HepG2 (cell line): ENCODE measurements around the gene ACVRL1. TPM values are rescaled to one million over a fixed set of nuclear protein-coding genes. Genes with fewer than 3 reads are reported as not detected.
A peak's percentile ranks its signal among the peaks of the same experiment; 100 is the strongest.

Experiments used
- ATAC-seq: fragments of 200-7000 bp; cut with Tn5 transposase; 3 replicates; pipeline ENCODE4 v1.9.1; 2020; ENCODE audit warnings: mild to moderate bottlenecking, moderate library complexity
- BruUV-seq: library from RNA; stranded (reverse); fragments of 400-500 nt; replicated peaks from 2 replicates; lab custom pipeline; 2021; lab: Mats Ljungman, UMichigan
- CTCF ChIA-PET: fragments of 300-600 bp; formaldehyde crosslinking; extraction: SDS; loops from one replicate; lab custom pipeline; 2021; ENCODE audit warnings: low total read pairs, inconsistent platforms, low intra/inter-chr PET ratio; lab: Yijun Ruan, JAX
- POLR2A ChIA-PET: fragments of 350-600 bp; sonication (Branson Sonifier 250); formaldehyde crosslinking; loops from one replicate; lab custom pipeline; 2020; ENCODE audit warnings: antibody characterized with exemption, inconsistent platforms; lab: Yijun Ruan, JAX
- DNase-seq: peaks from one replicate; pipeline ENCODE4 v3.0.0-alpha.2; 2015; ENCODE audit warnings: low spot score
- FAIRE-seq: peaks from 3 replicates; lab custom pipeline; 2011; peaks lifted over from hg19 to GRCh38; lab: Jason Lieb, UNC
- H2AFZ ChIP-seq: one replicate; pipeline ENCODE4 v1.6.1; 2011; ENCODE audit warnings: low read length, inconsistent platforms
- H3K27ac ChIP-seq: fragments of 300-600 bp; 3 replicates; pipeline ENCODE4 v1.8.0; 2011; ENCODE audit warnings: mixed run types, mild to moderate bottlenecking, mixed read lengths, low read length, inconsistent platforms; ENCODE audit not compliant: insufficient read depth; ENCODE audit errors: extremely low read length
- H3K27me3 ChIP-seq, 2 experiments: fragments of 200-600 bp in 1 of 2; 2 replicates in 1 of 2; 3 replicates in 1 of 2; pipeline versions ENCODE4 v1.6.0 to v1.8.0; 2011; ENCODE audit warnings: low read length in 2 of 2, mild to moderate bottlenecking in 2 of 2, moderate library complexity in 2 of 2, inconsistent platforms in 1 of 2; ENCODE audit not compliant: insufficient read depth in 2 of 2, control insufficient read depth in 1 of 2
- H3K36me3 ChIP-seq, 2 experiments: fragments of 200-600 bp in 1 of 2; replicated peaks in 1 of 2; 2 replicates in 1 of 2; 3 replicates in 1 of 2; pipeline versions ENCODE4 v1.5.1 to v1.8.0; 2011; ENCODE audit warnings: low read length in 2 of 2, inconsistent platforms in 1 of 2; ENCODE audit not compliant: insufficient read depth in 2 of 2, control insufficient read depth in 1 of 2
- H3K4me1 ChIP-seq: 2 replicates; pipeline ENCODE4 v1.5.1; 2012; ENCODE audit warnings: low read length, inconsistent platforms; ENCODE audit not compliant: insufficient read depth
- H3K4me2 ChIP-seq: 2 replicates; pipeline ENCODE4 v1.6.0; 2011; ENCODE audit warnings: low read depth, low read length, inconsistent platforms
- H3K4me3 ChIP-seq, 3 experiments: fragments of 200-600 bp in 1 of 3; sonication (generic), shearing (Covaris generic) in 1 of 3; replicated peaks in 1 of 3; 2 replicates each; pipeline ENCODE4 v1.5.1; 2011 to 2016; ENCODE audit warnings: low read length in 3 of 3, inconsistent platforms in 2 of 3, low read depth in 2 of 3, mild to moderate bottlenecking in 2 of 3, control low read depth in 1 of 3, mixed read lengths in 1 of 3; ENCODE audit not compliant: insufficient read depth in 1 of 3
- H3K79me2 ChIP-seq: one replicate; pipeline ENCODE4 v1.6.1; 2011; ENCODE audit warnings: low read length, inconsistent platforms; ENCODE audit not compliant: insufficient read depth
- H3K9ac ChIP-seq: 2 replicates; pipeline ENCODE4 v1.6.0; 2011; ENCODE audit warnings: mild to moderate bottlenecking, low read depth, low read length, inconsistent platforms; ENCODE audit not compliant: insufficient read depth
- H3K9me3 ChIP-seq: 2 replicates; pipeline ENCODE4 v1.5.1; 2012; ENCODE audit warnings: mild to moderate bottlenecking, low read length
- H4K20me1 ChIP-seq: 2 replicates; pipeline ENCODE4 v1.6.0; 2011; ENCODE audit warnings: inconsistent platforms, mild to moderate bottlenecking, low read length, moderate library complexity; ENCODE audit not compliant: insufficient read depth
- MAFG ChIP-seq: sonication (generic); formaldehyde crosslinking; IDR thresholded peaks from 2 replicates; pipeline ENCODE4 v1.5.1; 2020; ENCODE audit warnings: mild to moderate bottlenecking, missing genetic modification reagents
- ZBTB1 ChIP-seq: sonication (generic); formaldehyde crosslinking; IDR thresholded peaks from 2 replicates; pipeline ENCODE4 v1.4.0; 2020; ENCODE audit warnings: missing genetic modification reagents, borderline replicate concordance
- ZMYM2 ChIP-seq: sonication (generic); formaldehyde crosslinking; IDR thresholded peaks from 2 replicates; pipeline ENCODE4 v1.8.0; 2022; ENCODE audit warnings: mild to moderate bottlenecking, missing genetic modification reagents
- ZNF143 ChIP-seq: sonication (generic); formaldehyde crosslinking; IDR thresholded peaks from 2 replicates; pipeline ENCODE4 v1.4.0; 2020; ENCODE audit warnings: missing genetic modification reagents
- ZNF687 ChIP-seq: sonication (generic); formaldehyde crosslinking; IDR thresholded peaks from 2 replicates; pipeline ENCODE4 v1.5.1; 2020; ENCODE audit warnings: mild to moderate bottlenecking, missing genetic modification reagents, moderate library complexity
- ZNF781 ChIP-seq: sonication (generic); formaldehyde crosslinking; IDR thresholded peaks from 2 replicates; pipeline ENCODE4 v1.5.1; 2020; ENCODE audit warnings: borderline replicate concordance, mild to moderate bottlenecking, missing genetic modification reagents; ENCODE audit errors: not compliant biosample characterization
- WGBS: methylation state at CpG from one replicate; pipeline ENCODE4 v1.1.6; 2017; ENCODE audit warnings: low lambda C conversion rate; 5-methylcytosine and 5-hydroxymethylcytosine counted together
- in situ Hi-C: cut with HindIII; loops from 2 replicates; pipeline ENCODE4 v1.10.0; 2017; ENCODE audit warnings: low pct_unique_long_range_greater_than_20kb; ENCODE audit not compliant: extremely low pct_ligation_motif_present
- intact Hi-C: fragments of 100-400 bp; cut with micrococcal nuclease; formaldehyde crosslinking; loops from one replicate; pipeline ENCODE4 v1.10.0; 2022; ENCODE audit not compliant: unreplicated experiment
- polyA plus RNA-seq, 8 experiments: library from polyadenylated mRNA; depleted of rRNA in 3 of 8; stranded (reverse) in 7 of 8; unstranded in 1 of 8; fragments of >200 nt; fragmentation: Illumina TruSeq in 4 of 8; extraction: Trizol in 4 of 8; gene quantifications; 2 replicates each; pipeline versions ENCODE4 v1.2.1 to v1.2.3, GENCODE V29; 2011 to 2016; ENCODE audit warnings: low read depth in 4 of 8, missing spikeins in 1 of 8, mixed read lengths in 1 of 8; ENCODE audit not compliant: insufficient read depth in 1 of 8
- total RNA-seq, 5 experiments: library from RNA; depleted of rRNA; stranded (reverse); fragments of >200 nt; fragmentation: Illumina TruSeq; extraction: Trizol; gene quantifications; 2 replicates each; pipeline ENCODE4 v1.2.3, GENCODE V29; 2016; ENCODE audit warnings: low read depth in 1 of 5

The ACVRL1 gene
- total and polyA plus RNA-seq, 2 of the 13 experiments (the other 11 are each of a cell fraction or from before 2014, with no cell fraction given) = not detected

- peak; percentile 61; the same call in 1 of the 2 replicates for TF ChIP-seq ZMYM2 (CRISPR knock-in tag)
These were observed 43.1 kb upstream of the ACVRL1 start (continued) for GRCh38 chr12:51863933-51864832.

GRCh38 chr12:51864833-51865670 lies 42.3 kb upstream of the ACVRL1 start:
- peak; percentile 29 for ATAC-seq
- H3K4me2 ChIP-seq = peak overlapping the region; percentile 80
- peaks cover 10 to 31% of the 10 kb centered on the region in 2 experiments; a peak in 4 of 5 replicates for H3K27me3 ChIP-seq

More at GRCh38 chr12:51864833-51865670, 42.3 kb upstream of the ACVRL1 start:
- Histone ChIP-seq H3K27ac (no peak overlapping the region), H3K36me3 (no peaks in the 10 kb centered on the region), H4K20me1 (no peaks in the 10 kb centered on the region), H3K4me3 (no peak overlapping the region; a peak in 1 of 6 replicates), H3K9me3 (no peaks in the 10 kb centered on the region), H3K9ac (no peak overlapping the region), H2AFZ (no peak overlapping the region), H3K4me1 (peaks cover 63% of the 10 kb centered on the region), H3K79me2 (no peaks in the 10 kb centered on the region)
- FAIRE-seq = no peak
- no peak for TF ChIP-seq MAFG (CRISPR knock-in tag)
- no peak for TF ChIP-seq ZNF781 (CRISPR knock-in tag)
- no peak for TF ChIP-seq ZNF687 (CRISPR knock-in tag)
- no peak for TF ChIP-seq ZNF143 (CRISPR knock-in tag)
- TF ChIP-seq ZBTB1 (CRISPR knock-in tag) = no peak
- BruUV-seq = no TSS peak
- 4% methylated on average over 8 of the region's 12 CpGs for WGBS
- DNase-seq = no peak
- in situ Hi-C loops (no loop called here), intact Hi-C loops (no loop called here)
- ChIA-PET POLR2A (interaction anchor here (1.0 to 3.0 kb wide), 3 partner anchors 9 to 19 kb away, joined by 3 to 14 read pairs (median 3); partner anchors contain the start of gene FIGNL2), CTCF (no interaction called here)
